Midbrain (tissue), 1 donor: ENCODE measurements around the gene MAB21L4.

Experiments
- DNase-seq: peaks from one replicate; lab custom pipeline; 2025; lab: John Stamatoyannopoulos, UW

Gene MAB21L4

GRCh38 chr2:240877460-240878340 lies 18.3 kb downstream of the MAB21L4 start:
- DNase-seq, result no peak

DNA sequence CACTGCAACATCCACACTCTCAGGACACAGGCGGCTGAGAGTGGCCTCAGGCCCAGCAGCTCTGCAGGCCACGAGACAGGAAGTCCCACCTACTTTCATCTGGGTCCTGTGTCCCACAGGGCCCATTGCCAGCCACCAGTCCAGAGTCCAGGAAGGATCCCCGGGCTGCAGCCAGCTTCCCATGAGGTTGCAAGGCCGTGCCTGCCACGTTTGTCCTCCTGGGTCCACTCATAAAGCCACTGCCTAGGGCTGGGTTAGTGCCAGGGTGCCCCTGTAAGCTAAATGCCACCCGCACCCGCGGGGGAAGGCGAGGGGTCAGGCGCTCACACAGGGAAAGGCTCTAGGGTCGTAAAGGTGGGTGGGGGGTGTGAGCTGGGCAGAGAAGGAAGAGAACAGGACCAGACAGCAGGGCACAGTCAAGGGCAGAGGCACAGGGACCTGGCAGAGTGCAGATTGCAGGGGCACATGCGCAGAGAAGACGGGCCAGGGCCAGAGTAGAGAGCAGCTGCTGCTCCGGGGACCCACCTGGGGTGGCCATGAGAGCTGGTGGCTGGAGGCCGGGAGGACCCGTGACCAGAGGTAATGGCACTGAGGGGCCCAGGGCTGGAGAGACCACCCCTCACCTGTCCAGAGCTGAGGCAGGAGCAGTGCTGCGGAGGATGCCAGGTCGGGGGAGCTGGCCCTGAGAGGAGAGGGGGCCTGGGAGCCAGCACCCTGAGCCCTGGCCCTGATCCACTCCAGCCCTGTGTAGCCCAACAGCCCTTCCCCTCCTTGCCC lies 19.3 kb downstream of the MAB21L4 start:
- DNase-seq, result no peak

GRCh38 chr2:240876035-240876474 lies 19.9 kb downstream of the MAB21L4 start:
- no peak for DNase-seq

DNA sequence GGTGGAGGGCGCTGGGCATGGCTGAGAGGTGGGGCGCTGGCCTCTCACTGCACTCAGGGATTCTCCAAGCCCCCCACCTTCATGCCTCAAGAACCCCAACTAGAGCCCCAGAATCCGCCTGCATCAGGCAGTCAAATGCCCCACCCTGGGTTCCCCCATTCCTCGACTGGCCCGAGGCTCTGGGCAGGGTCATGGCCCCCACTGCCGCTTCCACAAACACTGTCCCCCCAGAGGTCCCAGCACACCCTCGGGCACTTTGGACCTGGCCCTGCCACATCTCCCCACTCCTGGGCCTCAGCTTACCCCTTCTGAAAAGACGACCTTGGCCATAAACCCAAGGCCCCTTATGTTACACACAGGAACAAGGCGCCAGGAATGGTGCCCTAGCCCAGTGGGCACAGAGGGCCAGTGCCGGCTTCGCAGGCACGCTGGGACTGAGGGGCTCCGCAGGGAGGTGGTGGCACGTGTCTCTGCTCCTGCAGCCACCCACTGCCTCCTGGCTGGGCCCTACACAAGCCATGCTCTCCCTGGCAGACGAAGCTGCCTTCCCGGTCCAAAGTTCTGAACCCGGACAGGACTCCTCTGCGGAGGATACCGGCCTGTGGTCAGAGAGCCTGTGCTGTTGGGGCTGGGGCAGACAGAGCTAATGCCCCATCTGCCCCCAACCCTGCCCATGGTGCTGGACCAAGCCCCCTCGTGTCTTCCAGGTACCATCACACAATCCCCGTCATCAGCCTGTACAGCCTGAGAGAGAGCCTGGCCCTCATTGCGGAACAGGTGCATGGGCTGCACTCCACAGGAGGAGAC lies 20.5 kb downstream of the MAB21L4 start:
- DNase-seq, result no peak

DNA sequence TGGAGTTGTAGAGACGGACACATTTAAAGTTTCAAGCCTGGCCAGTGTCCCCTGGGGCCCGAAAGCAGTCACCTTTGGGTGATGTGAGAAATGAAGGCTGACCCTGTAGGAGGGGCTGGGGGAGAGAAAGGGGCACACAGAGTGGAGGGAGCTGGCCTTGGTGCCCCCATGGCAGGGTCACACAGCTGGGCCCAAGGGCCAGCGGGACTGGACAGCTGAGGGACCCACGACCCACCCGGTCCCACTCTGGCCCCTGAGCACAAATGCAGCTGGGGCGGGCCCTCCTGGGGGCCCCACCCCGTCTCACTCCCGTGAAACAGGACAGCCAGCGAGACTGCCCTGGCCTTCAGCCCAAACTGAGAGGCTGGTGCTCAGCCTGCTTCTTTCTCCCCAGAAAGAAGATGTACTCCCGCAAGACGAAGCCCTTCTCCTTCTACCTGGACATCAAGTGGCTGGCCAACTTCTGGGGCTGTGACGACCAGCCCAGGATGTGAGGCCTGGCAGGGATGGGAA lies 21.2 kb downstream of the MAB21L4 start:
- no peak for DNase-seq

GRCh38 chr2:240873805-240874714 lies 21.9 kb downstream of the MAB21L4 start:
- DNase-seq, result no peak

DNA sequence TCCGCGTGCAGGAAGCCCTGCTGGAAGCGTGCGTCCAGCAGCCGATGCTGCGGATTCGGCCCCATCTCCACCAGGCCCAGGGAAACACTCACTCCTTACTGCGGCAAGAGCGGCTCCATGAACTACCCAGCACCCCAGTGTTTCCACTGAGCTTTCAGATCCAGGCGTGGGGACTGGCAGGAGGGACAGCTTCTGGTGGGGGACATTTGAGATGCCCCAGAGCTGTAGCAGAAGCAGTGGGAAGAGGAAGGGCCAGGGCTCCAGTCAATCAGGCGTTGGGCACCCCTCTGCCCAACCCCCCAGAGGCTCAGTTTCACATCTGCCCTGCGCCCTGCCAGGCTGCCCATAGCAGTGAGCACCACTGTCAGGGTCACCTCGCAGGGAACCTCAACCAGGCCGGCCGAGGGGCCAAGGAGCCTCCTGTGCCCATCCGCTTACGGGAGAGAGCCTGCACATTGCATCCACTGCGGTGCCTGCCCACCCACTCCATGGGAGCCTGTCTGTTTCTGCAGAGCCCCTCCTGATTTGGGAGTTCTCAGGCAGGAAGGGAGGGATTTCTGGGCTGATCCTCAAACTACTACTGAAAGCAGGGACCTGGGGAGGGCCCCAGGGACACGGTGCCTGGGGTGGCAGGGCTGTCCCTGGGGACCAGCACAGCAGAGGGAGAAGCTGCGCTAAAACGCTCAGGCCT lies 22.7 kb downstream of the MAB21L4 start:
- DNase-seq, result no peak

DNA sequence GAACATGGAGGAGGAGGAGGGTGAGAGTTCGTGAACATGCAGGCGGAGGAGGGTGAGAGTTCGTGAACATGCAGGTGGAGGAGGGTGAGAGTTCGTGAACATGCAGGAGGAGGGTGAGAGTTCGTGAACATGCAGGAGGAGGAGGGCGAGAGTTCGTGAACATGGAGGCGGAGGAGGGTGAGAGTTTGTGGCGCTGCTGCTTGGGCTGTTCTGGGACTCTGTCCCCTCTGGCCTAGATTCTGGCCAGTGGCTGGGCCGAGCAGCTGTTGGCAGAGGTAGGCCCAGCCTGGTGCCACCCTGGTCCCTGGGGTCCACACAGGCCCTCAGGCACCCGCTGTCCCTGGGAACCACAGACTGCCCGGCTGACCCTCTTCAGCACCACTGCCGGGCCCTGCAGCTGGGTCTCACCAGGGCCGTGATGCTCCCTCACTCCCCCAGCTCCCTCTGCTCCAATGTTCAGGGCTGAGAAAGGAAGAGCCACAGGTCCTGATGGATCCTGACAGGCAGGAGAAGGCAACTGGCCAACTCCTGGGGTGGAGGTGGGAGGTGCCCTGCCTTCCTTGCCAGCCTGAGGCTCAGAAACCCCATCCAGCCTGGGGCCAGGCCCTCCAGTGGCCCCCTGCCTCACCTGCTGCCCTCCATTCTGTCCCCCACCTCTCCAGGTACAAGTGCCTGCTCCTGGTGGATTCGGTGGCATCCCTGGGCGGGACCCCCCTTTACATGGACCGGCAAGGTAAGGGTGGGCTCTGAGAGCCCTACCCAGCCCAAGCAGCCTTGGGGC lies 23.4 kb downstream of the MAB21L4 start:
- no peak for DNase-seq

GRCh38 chr2:240871071-240871958 lies 24.6 kb downstream of the MAB21L4 start:
- DNase-seq, result no peak

- DNase-seq, result no peak
Measured at GRCh38 chr2:240869956-240870875, 25.7 kb downstream of the MAB21L4 start.

GRCh38 chr2:240869109-240869955 lies 26.6 kb downstream of the MAB21L4 start:
- no peak for DNase-seq

- no peak for DNase-seq
Measured at GRCh38 chr2:240868286-240869108, 27.5 kb downstream of the MAB21L4 start, which contains the start of gene AGXT. TSS of gene AGXT (plus strand) at chr2:240868824. CDS start at chr2:240868866, 42 bp downstream.

DNA sequence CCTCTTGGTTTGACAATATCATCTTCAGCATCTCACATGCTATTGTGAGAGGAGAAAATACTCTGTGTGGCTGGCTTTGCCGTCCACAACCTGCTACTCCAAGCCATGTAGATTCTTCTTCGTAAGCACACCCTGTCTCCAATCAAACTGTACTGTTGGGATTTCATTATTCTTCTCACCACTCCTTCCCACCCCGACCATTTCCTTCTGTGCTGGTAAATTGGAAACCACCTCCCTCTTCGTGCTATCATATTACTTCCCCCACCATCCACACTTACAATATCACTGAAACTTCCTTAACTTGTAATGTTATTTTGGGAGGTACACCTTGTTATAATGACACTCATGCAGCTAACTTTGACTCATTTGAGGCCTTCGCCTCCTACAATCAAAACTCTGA lies 30.6 kb downstream of the MAB21L4 start:
- DNase-seq, result no peak

DNA sequence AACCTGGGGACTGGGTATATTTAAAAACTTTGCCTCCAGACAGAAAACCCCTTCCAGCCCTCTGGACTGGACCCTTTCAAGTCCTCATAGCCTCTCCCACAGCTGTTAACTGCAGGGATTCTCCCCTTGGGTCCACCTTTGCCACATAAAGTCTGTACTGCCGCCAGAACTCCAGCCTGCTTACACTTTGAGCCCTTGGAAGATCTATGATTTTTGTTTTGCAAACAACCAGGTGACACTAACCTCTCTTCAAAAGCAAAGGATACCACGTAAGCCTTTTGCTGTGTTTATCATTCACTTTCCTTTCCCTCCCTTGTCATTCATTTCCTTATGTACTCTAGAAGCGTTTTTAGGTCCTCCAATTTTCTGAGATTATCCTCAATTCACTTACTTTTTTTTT lies 31.5 kb downstream of the MAB21L4 start:
- DNase-seq, result no peak

GRCh38 chr2:240861547-240861946 lies 34.4 kb downstream of the MAB21L4 start:
- no peak for DNase-seq
